Caki2 (cell line): Measurements from ENCODE around the gene CEP95. TPM values are rescaled to one million over a fixed set of nuclear protein-coding genes. Genes with fewer than 3 reads are reported as not detected.
"Not testable (repeated sequence)": the region's sequence is repeated elsewhere in the genome, so short reads cannot be mapped to it uniquely, and the experiment has no call there.

Source experiments
- DNase-seq: peaks from one replicate; pipeline ENCODE4 v3.0.0-alpha.2; 2015; ENCODE audit warnings: low read depth
- in situ Hi-C: cut with HindIII; loops from 2 replicates; pipeline ENCODE4 v1.10.0; 2016; ENCODE audit warnings: low sequenced_read_pairs, low pct_unique_long_range_greater_than_20kb, mixed read lengths
- total RNA-seq: library from RNA; depleted of rRNA; stranded (reverse); fragments of >200 nt; shearing (Covaris generic); gene quantifications from 2 replicates; pipeline ENCODE4 v1.2.3, GENCODE V29; 2014; ENCODE audit warnings: low replicate concordance; rRNA removed

Gene CEP95
- total RNA-seq, result 5.6 and 16.5 TPM in 2 replicates

GRCh38 chr17:64506576-64507412, at the start of gene CEP95:
TSS of gene CEP95 (plus strand) at chr17:64506977. CDS start at chr17:64507098, 121 bp downstream.
- DNase-seq, result peak; percentile 99
- in situ Hi-C loops, result no loop called here

DNA sequence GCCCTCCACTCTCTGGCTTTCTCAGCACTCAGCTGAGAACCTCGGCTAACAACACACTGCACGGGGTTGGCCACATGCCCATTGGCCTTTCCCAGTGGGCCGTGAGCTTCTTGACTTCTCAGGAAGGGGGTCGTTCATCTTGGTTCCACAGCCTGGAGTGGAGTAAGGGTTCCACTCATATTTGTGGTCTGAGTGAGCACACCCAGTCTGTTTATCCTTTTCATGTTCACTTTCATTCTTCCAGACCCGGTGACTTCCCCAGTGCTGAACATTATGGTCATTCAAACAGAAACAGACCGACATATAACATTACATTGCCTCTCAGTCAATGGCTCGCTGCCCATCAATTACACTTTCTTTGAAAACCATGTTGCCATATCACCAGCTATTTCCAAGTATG, 49.6 kb upstream of the CEP95 start:
- in situ Hi-C loops, result no loop called here
- no peak for DNase-seq

GRCh38 chr17:64458756-64459155, 48.0 kb upstream of the CEP95 start:
- in situ Hi-C loops, result no loop called here
- DNase-seq, result no peak

DNA sequence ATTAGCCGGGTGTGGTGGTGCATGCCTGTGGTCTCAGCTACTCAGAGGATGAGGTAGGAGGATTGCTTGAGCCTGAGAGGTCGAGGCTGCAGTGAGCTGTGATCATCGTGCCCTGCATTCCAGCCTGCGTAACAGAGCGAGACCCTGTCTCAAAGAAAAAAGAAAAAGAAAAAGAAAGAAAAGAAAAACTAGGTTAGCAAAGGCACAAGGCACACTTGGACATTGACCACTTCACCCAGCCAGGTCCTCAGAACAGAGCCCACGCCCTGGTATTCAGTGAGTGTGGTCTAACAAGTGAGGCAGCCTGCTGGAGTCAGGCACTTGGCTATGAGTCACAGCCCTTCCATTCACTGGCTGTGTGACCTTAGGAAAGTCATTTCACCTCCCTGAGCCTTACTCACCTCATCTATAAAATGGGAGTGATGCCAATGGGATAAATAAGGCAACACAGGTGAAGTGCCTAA, 47.5 kb upstream of the CEP95 start:
- no peak for DNase-seq
- in situ Hi-C loops, result no loop called here

GRCh38 chr17:64459818-64460217, 47.0 kb upstream of the CEP95 start:
- in situ Hi-C loops, DNase-seq: not testable (repeated sequence)

DNA sequence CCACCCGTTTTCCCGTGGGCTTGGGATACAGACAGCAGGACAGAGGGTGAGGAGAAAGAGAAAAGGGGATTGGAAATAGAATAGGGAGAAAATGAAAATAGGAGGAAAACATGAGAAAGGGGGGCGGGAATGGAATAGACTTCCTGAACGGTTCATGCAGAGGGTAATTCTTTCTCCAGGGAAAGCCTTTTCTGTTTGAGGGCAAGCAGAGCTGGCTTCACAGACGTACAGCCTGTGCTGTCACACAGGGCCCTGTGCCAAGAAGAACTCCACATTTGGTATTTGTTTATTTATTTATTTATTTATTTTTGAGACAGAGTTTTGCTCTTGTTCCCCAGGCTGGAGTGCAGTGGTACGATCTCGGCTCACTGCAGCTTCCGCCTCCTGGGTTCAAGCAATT, 45.8 kb upstream of the CEP95 start:
- in situ Hi-C loops, result no loop called here
- no peak for DNase-seq

DNA sequence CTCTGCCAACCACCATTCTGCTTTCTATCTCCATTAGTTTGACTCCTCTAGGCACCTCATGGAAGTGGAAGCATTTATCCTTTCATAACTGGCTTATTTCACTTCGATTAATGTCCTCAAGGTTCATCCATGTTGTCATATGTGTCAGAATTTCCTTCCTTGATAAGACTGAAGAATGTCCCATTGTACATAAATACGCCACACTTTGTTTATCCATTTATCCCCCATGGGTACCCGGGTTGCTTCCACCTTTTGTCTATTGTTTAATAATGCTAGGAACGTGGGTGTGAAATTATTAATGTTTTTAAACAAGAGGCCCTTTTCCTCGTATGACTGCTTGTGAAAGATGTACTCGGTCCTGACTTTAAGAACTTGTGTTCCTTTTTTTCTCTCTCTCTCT, 45.0 kb upstream of the CEP95 start:
- DNase-seq, result no peak
- in situ Hi-C loops, result no loop called here

DNA sequence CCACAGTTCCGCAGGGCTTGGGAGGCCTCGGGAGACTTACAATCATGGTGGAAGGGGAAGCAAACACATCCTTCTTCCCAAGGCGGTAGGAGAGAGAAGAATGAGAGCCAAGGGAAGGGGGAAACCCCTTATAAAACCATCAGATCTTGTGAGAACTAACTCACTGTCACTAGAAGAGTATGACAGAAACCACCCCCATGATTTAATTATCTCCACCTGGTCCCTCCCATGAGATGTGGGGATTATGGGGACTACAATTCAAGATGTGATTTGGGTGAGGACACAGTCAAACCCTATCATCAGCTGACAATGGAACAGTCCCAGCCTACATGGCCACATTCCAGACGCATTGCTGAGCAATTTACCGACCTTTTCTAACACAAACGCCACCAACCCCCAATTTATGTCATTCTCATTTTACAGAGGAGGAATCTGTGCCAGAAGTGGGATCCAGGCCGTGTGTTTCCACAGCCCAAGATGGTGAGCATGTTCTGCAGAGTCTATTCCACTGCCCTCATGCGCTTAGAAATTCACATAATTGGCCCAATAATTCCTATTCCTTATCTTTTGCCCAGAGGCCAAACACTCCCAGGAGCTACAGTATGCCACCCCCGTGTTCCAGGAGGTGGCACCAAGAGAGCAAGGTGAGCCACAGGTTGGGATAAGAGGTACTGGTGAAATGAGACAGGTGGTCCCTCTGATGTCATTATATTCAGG, 40.6 kb upstream of the CEP95 start:
- in situ Hi-C loops, result no loop called here
- DNase-seq, result no peak

DNA sequence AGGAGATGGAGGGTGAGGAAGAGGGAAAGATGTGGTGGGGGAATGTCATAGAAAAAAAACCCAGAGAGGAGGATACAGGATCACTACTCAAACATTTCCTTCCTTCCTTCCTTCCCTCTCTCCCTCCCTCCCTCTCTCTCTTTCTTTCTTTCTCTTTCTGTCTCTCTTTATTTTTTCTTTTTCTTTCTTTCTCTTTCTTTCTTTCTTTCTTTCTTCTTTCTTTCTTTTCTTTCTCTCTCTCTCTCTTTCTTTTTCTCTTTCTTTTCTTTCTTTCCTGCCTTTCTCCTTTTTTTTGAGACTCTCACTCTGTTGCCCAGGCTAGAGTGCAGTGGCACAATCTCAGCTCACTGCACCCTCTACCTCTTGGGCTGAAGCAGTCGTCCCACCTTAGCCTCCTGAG, 39.9 kb upstream of the CEP95 start:
- DNase-seq, in situ Hi-C loops: not testable (repeated sequence)

DNA sequence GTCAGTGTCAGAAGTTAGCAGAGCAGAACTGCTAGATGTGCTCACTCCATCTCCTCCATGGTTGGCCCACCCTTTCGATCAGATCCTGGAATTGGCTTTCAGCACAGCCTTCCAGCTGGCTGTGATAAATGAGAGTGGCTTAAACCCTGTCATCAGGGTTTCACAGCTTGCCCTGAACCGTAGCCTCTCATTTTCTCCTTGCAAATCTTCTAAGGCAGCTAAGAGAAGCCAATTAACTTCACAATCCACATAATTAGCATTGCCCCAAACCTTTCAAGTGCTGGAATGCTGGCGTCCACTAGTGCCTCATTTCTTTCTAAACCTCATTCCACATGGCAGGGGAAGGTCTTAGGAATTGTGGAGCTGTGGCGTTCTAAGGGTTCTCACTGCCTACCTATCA, 36.2 kb upstream of the CEP95 start:
- in situ Hi-C loops, result no loop called here
- DNase-seq, result no peak

GRCh38 chr17:64471440-64471839, 35.3 kb upstream of the CEP95 start:
- no peak for DNase-seq
- in situ Hi-C loops, result no loop called here

DNA sequence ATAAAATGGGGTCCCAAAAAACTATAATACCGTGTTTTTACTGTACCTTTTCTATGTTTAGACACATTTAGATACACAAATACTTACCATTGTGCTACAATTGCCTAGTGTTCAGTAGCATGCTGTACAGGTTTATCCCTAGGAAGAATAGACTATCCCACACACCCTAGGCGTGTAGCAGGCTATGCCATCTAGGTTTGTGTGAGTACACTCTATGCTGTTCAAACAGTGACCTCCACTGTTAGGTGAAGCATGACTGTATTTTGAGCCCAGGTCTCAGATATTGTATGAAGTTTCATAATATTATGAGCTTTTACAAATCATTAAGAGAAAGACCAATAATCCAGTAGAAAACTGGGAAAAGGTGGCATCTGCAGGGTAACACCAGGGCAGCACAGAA, 34.2 kb upstream of the CEP95 start:
- DNase-seq, result no peak
- in situ Hi-C loops, result no loop called here

DNA sequence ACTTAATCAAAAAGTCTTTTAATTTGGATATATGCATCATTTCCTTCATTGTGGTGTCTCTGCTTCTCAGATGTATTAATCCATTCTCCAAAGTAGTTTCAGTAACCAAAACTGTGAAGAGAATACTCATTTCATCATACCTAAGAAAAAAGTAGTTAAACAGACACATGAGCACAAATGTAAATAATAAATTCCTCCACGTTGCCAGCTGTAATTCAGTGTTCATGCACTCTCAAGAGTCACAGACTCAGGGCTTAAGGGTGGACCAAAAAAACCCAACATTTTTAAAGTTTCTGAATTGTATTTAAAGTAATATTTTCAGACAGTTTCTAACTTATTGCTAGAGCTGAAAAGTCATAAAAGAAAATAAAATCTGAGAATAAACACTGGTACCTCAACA, 28.9 kb upstream of the CEP95 start:
- in situ Hi-C loops, result no loop called here
- no peak for DNase-seq

DNA sequence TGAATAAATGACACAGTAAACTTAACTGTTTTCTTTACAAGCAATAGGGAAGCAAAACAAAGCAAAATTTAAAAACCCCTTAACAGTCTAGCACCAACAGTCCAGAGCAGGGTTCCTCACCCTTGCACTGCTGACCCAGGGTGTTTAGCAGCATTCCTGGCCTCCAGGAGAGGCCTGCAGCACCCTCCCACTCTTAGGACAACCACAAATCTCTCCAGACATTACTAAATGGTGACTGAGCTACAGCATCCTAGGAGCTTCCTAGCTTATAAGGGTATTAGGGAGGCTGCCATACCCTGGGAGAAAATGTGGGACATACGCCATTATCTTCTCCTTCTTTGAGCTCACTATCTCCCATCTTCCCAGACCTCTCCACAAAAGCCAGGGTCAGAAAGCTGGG, 25.8 kb upstream of the CEP95 start:
- in situ Hi-C loops, result no loop called here
- DNase-seq, result no peak

- in situ Hi-C loops, result no loop called here
- DNase-seq, result no peak
Measured at GRCh38 chr17:64484380-64484779, 22.4 kb upstream of the CEP95 start.

GRCh38 chr17:64488301-64488700, 18.5 kb upstream of the CEP95 start:
- in situ Hi-C loops, result no loop called here
- no peak for DNase-seq

DNA sequence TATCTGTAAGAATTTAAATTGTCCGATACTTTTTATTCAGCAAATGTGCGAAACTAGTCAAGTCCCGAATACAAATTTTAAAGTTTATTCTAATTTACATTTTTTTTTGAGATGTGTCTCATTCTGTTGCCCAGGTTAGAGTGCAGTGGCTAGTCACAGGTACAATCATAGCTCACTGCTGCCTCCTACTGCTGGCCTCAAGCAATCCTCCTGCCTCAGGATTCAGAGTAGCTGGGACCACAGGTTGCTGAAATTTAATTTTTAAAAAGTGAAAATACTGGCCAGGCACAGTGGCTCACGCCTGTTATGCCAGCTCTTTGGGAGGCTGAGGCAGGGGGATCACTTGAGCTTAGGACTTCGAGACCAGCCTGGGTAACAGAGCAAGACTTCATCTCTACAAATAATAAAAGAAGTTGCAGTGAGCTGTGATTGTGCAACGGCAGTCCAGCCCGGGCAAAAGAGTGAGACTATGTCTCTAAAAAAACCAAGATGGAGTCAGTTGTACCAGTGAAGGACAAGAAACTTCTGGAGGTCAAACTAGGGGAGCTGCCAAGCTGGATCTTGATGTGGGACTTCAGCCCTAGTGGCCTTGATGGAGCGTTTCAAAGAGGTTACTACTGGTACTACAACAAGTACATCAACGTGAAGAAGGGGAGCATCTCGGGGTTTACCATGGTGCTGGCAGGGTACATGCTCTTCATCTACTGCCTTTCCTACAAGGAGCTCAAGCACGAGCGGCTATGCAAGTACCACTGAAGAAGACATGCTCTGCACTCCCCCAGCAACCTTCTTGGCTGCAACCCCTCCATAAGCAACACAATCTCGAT, 15.5 kb upstream of the CEP95 start:
- in situ Hi-C loops, result no loop called here
- DNase-seq, result no peak

DNA sequence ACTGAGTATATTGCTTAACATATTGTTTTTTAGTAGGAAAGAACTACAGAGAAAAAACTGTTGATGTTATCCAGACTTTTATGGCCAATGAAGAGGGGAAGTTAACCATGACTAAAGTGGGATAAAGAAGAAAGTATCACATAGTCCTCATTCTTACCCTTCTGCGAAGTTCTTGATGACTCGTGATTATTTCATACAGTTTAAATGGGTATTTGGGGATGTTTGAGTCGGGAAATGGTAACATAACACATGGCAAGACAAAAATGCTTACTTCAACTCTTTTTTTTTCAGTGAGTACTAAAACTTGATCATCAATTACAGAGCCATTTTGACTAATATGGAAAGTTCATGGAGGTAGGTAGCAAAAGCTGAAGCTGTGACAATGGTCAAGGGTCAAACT, 14.8 kb upstream of the CEP95 start:
- no peak for DNase-seq
- in situ Hi-C loops, result no loop called here
